ENCODE data around the gene ARAP2.

ARAP2 gene

GRCh38 chr4:36081185-36081584 lies 163.1 kb downstream of the ARAP2 start:
- peaks cover 5% of the 10 kb centered on the region for H3K4me1 Mint-ChIP-seq
- H3K27me3 Mint-ChIP-seq: no peaks in the 10 kb centered on the region
- H3K27ac Mint-ChIP-seq: no peak overlapping the region
- H3K36me3 Mint-ChIP-seq: peaks cover 9% of the 10 kb centered on the region
- no peak overlapping the region for H3K4me3 Mint-ChIP-seq
- H3K9me3 Mint-ChIP-seq: no peaks in the 10 kb centered on the region

GRCh38 chr4:36079666-36080065 lies 164.6 kb downstream of the ARAP2 start:
- H3K4me1 Mint-ChIP-seq: no peaks in the 10 kb centered on the region
- H3K27me3 Mint-ChIP-seq: no peaks in the 10 kb centered on the region
- no peak overlapping the region for H3K4me3 Mint-ChIP-seq
- H3K27ac Mint-ChIP-seq: no peak overlapping the region
- peaks cover 5% of the 10 kb centered on the region for H3K36me3 Mint-ChIP-seq
- no peaks in the 10 kb centered on the region for H3K9me3 Mint-ChIP-seq

GRCh38 chr4:36078319-36078718 lies 166.0 kb downstream of the ARAP2 start:
- Mint-ChIP-seq H3K4me3 (no peak overlapping the region), H3K4me1 (no peaks in the 10 kb centered on the region), H3K27me3 (no peaks in the 10 kb centered on the region), H3K36me3 (peaks cover 5% of the 10 kb centered on the region), H3K27ac (no peak overlapping the region), H3K9me3 (no peaks in the 10 kb centered on the region)

- Mint-ChIP-seq H3K36me3 (peaks cover 25% of the 10 kb centered on the region), H3K4me3 (no peak overlapping the region), H3K9me3 (no peaks in the 10 kb centered on the region), H3K27me3 (no peaks in the 10 kb centered on the region), H3K27ac (no peak overlapping the region), H3K4me1 (no peaks in the 10 kb centered on the region)
These were observed 171.8 kb downstream of the ARAP2 start for GRCh38 chr4:36072529-36072928.

- Mint-ChIP-seq H3K36me3 (peaks cover 26% of the 10 kb centered on the region), H3K4me1 (no peaks in the 10 kb centered on the region), H3K27me3 (no peaks in the 10 kb centered on the region)
These were observed 177.2 kb downstream of the ARAP2 start for GRCh38 chr4:36067116-36067515.

GRCh38 chr4:36065274-36065871 lies 178.9 kb downstream of the ARAP2 start:
- Mint-ChIP-seq H3K9me3 (peaks cover 6% of the 10 kb centered on the region), H3K27me3 (no peaks in the 10 kb centered on the region), H3K27ac (no peak overlapping the region), H3K4me3 (no peak overlapping the region), H3K4me1 (no peaks in the 10 kb centered on the region), H3K36me3 (peaks cover 21% of the 10 kb centered on the region)

More at GRCh38 chr4:36067116-36067515, 177.2 kb downstream of the ARAP2 start:
- H3K27ac Mint-ChIP-seq: no peak overlapping the region
- H3K4me3 Mint-ChIP-seq: no peak overlapping the region
- no peaks in the 10 kb centered on the region for H3K9me3 Mint-ChIP-seq

GRCh38 chr4:36064117-36064516 lies 180.2 kb downstream of the ARAP2 start:
- Mint-ChIP-seq H3K27me3 (no peaks in the 10 kb centered on the region), H3K9me3 (peaks cover 6% of the 10 kb centered on the region), H3K36me3 (peaks cover 15% of the 10 kb centered on the region), H3K4me3 (no peak overlapping the region), H3K4me1 (no peaks in the 10 kb centered on the region), H3K27ac (no peak overlapping the region)

GRCh38 chr4:36056136-36056535 lies 188.2 kb downstream of the ARAP2 start:
- Mint-ChIP-seq H3K27me3 (no peaks in the 10 kb centered on the region), H3K27ac (no peak overlapping the region), H3K9me3 (no peaks in the 10 kb centered on the region), H3K4me1 (no peaks in the 10 kb centered on the region), H3K36me3 (peaks cover 2% of the 10 kb centered on the region), H3K4me3 (no peak overlapping the region)

GRCh38 chr4:36054694-36055422 lies 189.5 kb downstream of the ARAP2 start:
- Mint-ChIP-seq H3K27ac (no peak overlapping the region), H3K36me3 (peaks cover 2% of the 10 kb centered on the region), H3K4me1 (no peaks in the 10 kb centered on the region), H3K4me3 (no peak overlapping the region), H3K27me3 (no peaks in the 10 kb centered on the region), H3K9me3 (no peaks in the 10 kb centered on the region)

- Mint-ChIP-seq H3K4me3 (no peak overlapping the region), H3K4me1 (no peaks in the 10 kb centered on the region), H3K27ac (no peak overlapping the region), H3K36me3 (peaks cover 2% of the 10 kb centered on the region), H3K27me3 (no peaks in the 10 kb centered on the region), H3K9me3 (no peaks in the 10 kb centered on the region)
These were observed 190.4 kb downstream of the ARAP2 start for GRCh38 chr4:36053930-36054329.

- no peaks in the 10 kb centered on the region for H3K36me3 Mint-ChIP-seq
- no peak overlapping the region for H3K4me3 Mint-ChIP-seq
- no peak overlapping the region for H3K27ac Mint-ChIP-seq
- H3K4me1 Mint-ChIP-seq: no peaks in the 10 kb centered on the region
- H3K27me3 Mint-ChIP-seq: no peaks in the 10 kb centered on the region
- H3K9me3 Mint-ChIP-seq: no peaks in the 10 kb centered on the region
These were observed 192.7 kb downstream of the ARAP2 start for GRCh38 chr4:36051634-36052033.

- H3K9me3 Mint-ChIP-seq: no peaks in the 10 kb centered on the region
- no peak overlapping the region for H3K4me3 Mint-ChIP-seq
- no peak overlapping the region for H3K27ac Mint-ChIP-seq
- H3K27me3 Mint-ChIP-seq: no peaks in the 10 kb centered on the region
- no peaks in the 10 kb centered on the region for H3K4me1 Mint-ChIP-seq
- peaks cover 2% of the 10 kb centered on the region for H3K36me3 Mint-ChIP-seq
These were observed 198.3 kb downstream of the ARAP2 start for GRCh38 chr4:36046026-36046425.

GRCh38 chr4:36043901-36044300 lies 200.4 kb downstream of the ARAP2 start:
- H3K9me3 Mint-ChIP-seq: no peaks in the 10 kb centered on the region
- peaks cover 2% of the 10 kb centered on the region for H3K36me3 Mint-ChIP-seq
- H3K27ac Mint-ChIP-seq: no peak overlapping the region
- H3K27me3 Mint-ChIP-seq: no peaks in the 10 kb centered on the region
- no peak overlapping the region for H3K4me3 Mint-ChIP-seq
- H3K4me1 Mint-ChIP-seq: no peaks in the 10 kb centered on the region

GRCh38 chr4:36043241-36043640 lies 201.1 kb downstream of the ARAP2 start:
- Mint-ChIP-seq H3K27ac (no peak overlapping the region), H3K36me3 (peaks cover 2% of the 10 kb centered on the region), H3K4me3 (no peak overlapping the region), H3K27me3 (no peaks in the 10 kb centered on the region), H3K4me1 (no peaks in the 10 kb centered on the region), H3K9me3 (no peaks in the 10 kb centered on the region)

GRCh38 chr4:36042122-36042970 lies 202.0 kb downstream of the ARAP2 start:
- Mint-ChIP-seq H3K9me3 (no peaks in the 10 kb centered on the region), H3K27me3 (no peaks in the 10 kb centered on the region), H3K4me1 (no peaks in the 10 kb centered on the region), H3K27ac (no peak overlapping the region), H3K36me3 (peaks cover 2% of the 10 kb centered on the region), H3K4me3 (no peak overlapping the region)

GRCh38 chr4:36041340-36041739 lies 203.0 kb downstream of the ARAP2 start:
- H3K4me3 Mint-ChIP-seq: no peak overlapping the region
- H3K27ac Mint-ChIP-seq: no peak overlapping the region
- H3K27me3 Mint-ChIP-seq: no peaks in the 10 kb centered on the region
- H3K36me3 Mint-ChIP-seq: peaks cover 4% of the 10 kb centered on the region
- no peaks in the 10 kb centered on the region for H3K9me3 Mint-ChIP-seq
- no peaks in the 10 kb centered on the region for H3K4me1 Mint-ChIP-seq
